22Rv1 (cell line): ENCODE data around the gene UBE2E2.
"Not testable (repeated sequence)": the region's sequence is repeated elsewhere in the genome, so short reads cannot be mapped to it uniquely, and the experiment has no call there.

Experiments
- H3K27ac ChIP-seq: fragments of 450-650 bp; 2 replicates; pipeline ENCODE4 v1.5.1; 2017
- CTCF ChIP-seq: fragments of 450-650 bp; IDR thresholded peaks from 2 replicates; pipeline ENCODE4 v1.5.1; 2017; ENCODE audit warnings: mild to moderate bottlenecking
- ZFX ChIP-seq: fragments of 450-650 bp; IDR thresholded peaks from 2 replicates; pipeline ENCODE4 v1.6.1; 2017; ENCODE audit warnings: antibody characterized with exemption, borderline replicate concordance

UBE2E2 gene

GRCh38 chr3:23341147-23341838, 138.2 kb downstream of the UBE2E2 start:
- no peak for TF ChIP-seq CTCF
- TF ChIP-seq ZFX: no peak
- H3K27ac ChIP-seq: no peak overlapping the region

- TF ChIP-seq ZFX (no peak), CTCF (no peak)
- H3K27ac ChIP-seq: no peak overlapping the region
Observed at GRCh38 chr3:23342343-23342742, 139.2 kb downstream of the UBE2E2 start.

GRCh38 chr3:23343509-23343908, 140.4 kb downstream of the UBE2E2 start:
- TF ChIP-seq CTCF: no peak
- TF ChIP-seq ZFX: no peak
- no peak overlapping the region for H3K27ac ChIP-seq

- TF ChIP-seq CTCF: no peak
- no peak for TF ChIP-seq ZFX
- H3K27ac ChIP-seq: no peak overlapping the region
Observed at GRCh38 chr3:23344886-23345285, 141.8 kb downstream of the UBE2E2 start.

GRCh38 chr3:23349444-23349843, 146.3 kb downstream of the UBE2E2 start:
- not testable (repeated sequence) for H3K27ac ChIP-seq

- H3K27ac ChIP-seq: no peak overlapping the region
- TF ChIP-seq ZFX (no peak), CTCF (no peak)
Observed at GRCh38 chr3:23356169-23356568, 153.0 kb downstream of the UBE2E2 start.

GRCh38 chr3:23356923-23357322, 153.8 kb downstream of the UBE2E2 start:
- no peak overlapping the region for H3K27ac ChIP-seq
- TF ChIP-seq CTCF (no peak), ZFX (no peak)

GRCh38 chr3:23359116-23359515, 156.0 kb downstream of the UBE2E2 start:
- TF ChIP-seq CTCF: no peak
- no peak overlapping the region for H3K27ac ChIP-seq
